GM12878 (cell line): ENCODE results near the gene WNK1. TPM values are rescaled to one million over a fixed set of nuclear protein-coding genes. Genes with fewer than 3 reads are reported as not detected.

ENCODE experiments used
- ATAC-seq: fragments of 200-7000 bp; cut with Tn5 transposase; 3 replicates; pipeline ENCODE4 v1.9.1; 2020; ENCODE audit warnings: mild to moderate bottlenecking, moderate library complexity
- BruUV-seq: library from RNA; stranded (reverse); fragments of 400-500 nt; replicated peaks from 2 replicates; lab custom pipeline; 2021; lab: Mats Ljungman, UMichigan
- CTCF ChIA-PET: fragments of 300-600 bp; sonication (Branson Sonifier 250); formaldehyde crosslinking; extraction: SDS; loops from one replicate; lab custom pipeline; 2021; ENCODE audit warnings: inconsistent platforms; lab: Yijun Ruan, JAX
- POLR2A ChIA-PET: fragments of 350-600 bp; formaldehyde crosslinking; extraction: SDS; loops from one replicate; lab custom pipeline; 2021; ENCODE audit warnings: inconsistent platforms; lab: Charles Lee
- RAD21 ChIA-PET: fragments of 300-600 bp; sonication (Branson Sonifier 250); formaldehyde crosslinking; loops from one replicate; lab custom pipeline; 2023; ENCODE audit warnings: antibody characterized with exemption; ENCODE audit not compliant: unreplicated experiment; lab: Charles Lee
- SMC1A ChIA-PET: fragments of 300-600 bp; sonication (Branson Sonifier 250); formaldehyde crosslinking; loops from one replicate; lab custom pipeline; 2023; ENCODE audit not compliant: unreplicated experiment, uncharacterized antibody; lab: Charles Lee
- DNase-seq: peaks from one replicate; pipeline ENCODE4 v3.0.0-alpha.2; 2011; ENCODE audit warnings: low read depth, low spot score
- FAIRE-seq: peaks from 3 replicates; lab custom pipeline; 2011; peaks lifted over from hg19 to GRCh38; lab: Jason Lieb, UNC
- H2AFZ ChIP-seq: 2 replicates; pipeline ENCODE4 v1.6.0; 2011; ENCODE audit warnings: low read depth, low read length, control low read depth; ENCODE audit not compliant: control insufficient read depth
- H3K27ac ChIP-seq: 2 replicates; pipeline ENCODE4 v1.5.1; 2011; ENCODE audit warnings: control low read depth; ENCODE audit not compliant: control insufficient read depth, insufficient read depth
- H3K27me3 ChIP-seq, 2 experiments: replicated peaks in 1 of 2; 2 replicates each; pipeline versions ENCODE4 v1.6.0 to v1.6.1; 2011; ENCODE audit warnings: low read length in 1 of 2; ENCODE audit not compliant: control insufficient read depth in 2 of 2, insufficient read depth in 2 of 2
- H3K36me3 ChIP-seq, 2 experiments: 2 replicates each; pipeline ENCODE4 v1.5.1; 2011; ENCODE audit warnings: low read length in 1 of 2; ENCODE audit not compliant: control insufficient read depth in 2 of 2, insufficient read depth in 2 of 2
- H3K4me1 ChIP-seq: 2 replicates; pipeline ENCODE4 v1.6.1; 2011; ENCODE audit warnings: mild to moderate bottlenecking, low read length, moderate library complexity, mixed read lengths; ENCODE audit not compliant: control insufficient read depth, insufficient read depth
- H3K4me2 ChIP-seq: 2 replicates; pipeline ENCODE4 v1.6.0; 2011; ENCODE audit warnings: control low read depth; ENCODE audit not compliant: control insufficient read depth, insufficient read depth
- H3K4me3 ChIP-seq: fragments of 200-600 bp; sonication (generic); 2 replicates; pipeline ENCODE4 v1.5.1; 2016
- H3K79me2 ChIP-seq: 2 replicates; pipeline ENCODE4 v1.6.0; 2011; ENCODE audit warnings: low read length; ENCODE audit not compliant: control insufficient read depth, insufficient read depth
- H3K9ac ChIP-seq: 2 replicates; pipeline ENCODE4 v1.8.0; 2011; ENCODE audit warnings: low read length, control low read depth, mixed read lengths; ENCODE audit not compliant: control insufficient read depth, insufficient read depth
- H3K9me3 ChIP-seq: replicated peaks from 3 replicates; pipeline ENCODE4 v1.5.1; 2011; ENCODE audit warnings: mild to moderate bottlenecking, low read length; ENCODE audit not compliant: control insufficient read depth, insufficient read depth
- H4K20me1 ChIP-seq: 2 replicates; pipeline ENCODE4 v1.6.0; 2011; ENCODE audit not compliant: control insufficient read depth, insufficient read depth
- BACH1 ChIP-seq: fragments of 450-650 bp; IDR thresholded peaks from 2 replicates; pipeline ENCODE4 v1.6.1; 2017; ENCODE audit warnings: mild to moderate bottlenecking, borderline replicate concordance
- BRCA1 ChIP-seq: IDR thresholded peaks from 2 replicates; pipeline ENCODE4 v1.6.1; 2011; ENCODE audit warnings: low read depth, low read length, improper control_type of control experiment
- CBX5 ChIP-seq: sonication (generic); IDR thresholded peaks from 2 replicates; pipeline ENCODE4 v1.6.1; 2016; ENCODE audit warnings: low read depth, moderate library complexity, mild to moderate bottlenecking, inconsistent platforms
- CREM ChIP-seq: IDR thresholded peaks from 2 replicates; pipeline ENCODE4 v1.6.1; 2014; ENCODE audit warnings: antibody characterized with exemption, low read depth
- EED ChIP-seq: sonication (generic); IDR thresholded peaks from 2 replicates; pipeline ENCODE4 v1.6.1; 2016; ENCODE audit warnings: antibody characterized with exemption, low read depth
- ESRRA ChIP-seq: IDR thresholded peaks from 2 replicates; pipeline ENCODE4 v1.6.1; 2012; ENCODE audit warnings: mild to moderate bottlenecking, low read length, improper control_type of control experiment
- FOXK2 ChIP-seq: fragments of 450-650 bp; IDR thresholded peaks from 2 replicates; pipeline ENCODE4 v1.6.1; 2017; ENCODE audit warnings: mild to moderate bottlenecking, moderate library complexity
- HDGF ChIP-seq: fragments of 450-650 bp; IDR thresholded peaks from 2 replicates; pipeline ENCODE4 v1.6.1; 2016; ENCODE audit warnings: antibody characterized with exemption
- HSF1 ChIP-seq: fragments of 150-350 bp; IDR thresholded peaks from 2 replicates; pipeline ENCODE4 v1.6.1; 2014; ENCODE audit warnings: mild to moderate bottlenecking, low read depth, low read length
- IRF4 ChIP-seq: IDR thresholded peaks from 2 replicates; pipeline ENCODE4 v1.6.1; 2011; ENCODE audit warnings: low read depth, low read length
- MTA3 ChIP-seq: IDR thresholded peaks from 2 replicates; pipeline ENCODE4 v1.6.1; 2012; ENCODE audit warnings: low read length, inconsistent platforms, borderline replicate concordance
- NFYA ChIP-seq: IDR thresholded peaks from 2 replicates; pipeline ENCODE4 v1.6.1; 2011; ENCODE audit warnings: low read depth, mild to moderate bottlenecking, low read length, improper control_type of control experiment, borderline replicate concordance
- SIX5 ChIP-seq: IDR thresholded peaks from 2 replicates; pipeline ENCODE4 v1.6.1; 2011; ENCODE audit warnings: mild to moderate bottlenecking, low read depth, low read length, moderate library complexity; ENCODE audit not compliant: severe bottlenecking
- TARDBP ChIP-seq: IDR thresholded peaks from 2 replicates; pipeline ENCODE4 v1.6.1; 2016; ENCODE audit warnings: borderline replicate concordance
- ZBTB11 ChIP-seq: fragments of 450-650 bp; formaldehyde crosslinking; IDR thresholded peaks from 2 replicates; pipeline ENCODE4 v1.5.0; 2022; ENCODE audit warnings: mild to moderate bottlenecking, missing genetic modification characterization
- ZNF274 ChIP-seq: IDR thresholded peaks from one replicate; pipeline ENCODE4 v1.8.0; 2011; ENCODE audit not compliant: insufficient read length, insufficient read depth
- WGBS: methylation state at CpG from one replicate; pipeline ENCODE4 v1.1.6; 2016; ENCODE audit warnings: low lambda C conversion rate; ENCODE audit not compliant: insufficient replicate concordance, insufficient coverage; ENCODE audit errors: missing lambda C conversion rate; 5-methylcytosine and 5-hydroxymethylcytosine counted together
- in situ Hi-C: fragments of 300-500 bp; cut with MboI; formaldehyde crosslinking; loops from 9 replicates; pipeline ENCODE4 v1.14.3; 2018; ENCODE audit warnings: mixed read lengths
- intact Hi-C: fragments of 100-400 bp; cut with micrococcal nuclease; formaldehyde crosslinking; loops from one replicate; pipeline ENCODE4 v1.14.2; 2022; ENCODE audit not compliant: unreplicated experiment
- polyA plus RNA-seq, 11 experiments: library from polyadenylated mRNA; depleted of rRNA in 4 of 11; unstranded in 6 of 11; stranded (reverse) in 5 of 11; fragments of >200 nt; fragmentation: Nextera tagmentation in 4 of 11; fragmentation: Illumina TruSeq in 1 of 11; extraction: Ambion mirVana in 4 of 11; extraction: Trizol in 1 of 11; gene quantifications; 1 replicate in 1 of 11; 2 replicates in 10 of 11; pipeline versions ENCODE4 v1.2.1 to v1.2.3, GENCODE V29; 2011 to 2016; ENCODE audit warnings: inconsistent platforms in 2 of 11, missing spikeins in 2 of 11, low read depth in 1 of 11
- total RNA-seq, 4 experiments: library from RNA; depleted of rRNA in 3 of 4; stranded (reverse); fragments of >200 nt in 3 of 4; fragmentation: Illumina TruSeq in 1 of 4; extraction: Trizol in 1 of 4; gene quantifications; 2 replicates each; pipeline versions ENCODE4 v1.2.1 to v1.2.3, GENCODE V29; 2013 to 2021
- TF ChIP-seq, protein P1 (sequence below): fragments of 150-350 bp; IDR thresholded peaks from 2 replicates; pipeline ENCODE4 v1.6.1; 2016; ENCODE audit warnings: low read depth, low read length

The WNK1 gene
- total and polyA plus RNA-seq, 10 of the 15 experiments (the other 5 are each of a cell fraction or from before 2014, with no cell fraction given) = 9.6 to 151 (median 86.6) TPM

GRCh38 chr12:807041-807735 is 54.8 kb downstream of the WNK1 start:
- FAIRE-seq = no peak
- in situ Hi-C loops = no loop called here
- Histone ChIP-seq H3K4me3 (peak overlapping the region; percentile 29; the same call in 1 of the 2 replicates), H3K9ac (no peak overlapping the region), H3K27me3 (no peaks in the 10 kb centered on the region), H3K4me1 (peaks cover 71% of the 10 kb centered on the region), H3K36me3 (no peaks in the 10 kb centered on the region), H3K79me2 (peaks cover 97% of the 10 kb centered on the region), H4K20me1 (no peaks in the 10 kb centered on the region), H3K4me2 (peak overlapping the region; percentile 66), H3K27ac (peak overlapping the region; percentile 47), H2AFZ (no peak overlapping the region), H3K9me3 (no peaks in the 10 kb centered on the region)
- ChIA-PET RAD21 (interaction anchor here (0.7 to 2.3 kb wide), 10 partner anchors 8 to 231 kb away, joined by 3 to 13 read pairs (median 4); partner anchors contain the start of gene WNK1), POLR2A (interaction anchor here (0.6 to 1.8 kb wide), 7 partner anchors 24 to 197 kb away, joined by 3 to 7 read pairs (median 4); no protein-coding TSS in a partner anchor), SMC1A (interaction anchor here (0.7 to 3.6 kb wide), 9 partner anchors 9 to 358 kb away, joined by 3 to 27 read pairs (median 4); no protein-coding TSS in a partner anchor), CTCF (interaction anchor here (1.0 to 1.2 kb wide), 2 partner anchors 9 to 57 kb away, joined by 3 to 4 read pairs; no protein-coding TSS in a partner anchor)
- BruUV-seq = no TSS peak
- ATAC-seq = peak; percentile 57
- peak; percentile 59 for DNase-seq
- 46% methylated on average over 2 of the region's 2 CpGs for WGBS
- intact Hi-C loops = no loop called here
- TF ChIP-seq NFYA (no peak), SIX5 (no peak), HSF1 (no peak), HDGF (no peak), IRF4 (no peak), TARDBP (no peak), ZBTB11 (no peak), CBX5 (no peak), ZNF274 (no peak), BRCA1 (no peak), CREM (no peak), MTA3 (0 out of 2 replicates have a peak, but pooled peaks have one; percentile 39), FOXK2 (no peak), EED (peak; percentile 62), BACH1 (no peak), ESRRA (no peak)
- TF ChIP-seq, protein P1, sequence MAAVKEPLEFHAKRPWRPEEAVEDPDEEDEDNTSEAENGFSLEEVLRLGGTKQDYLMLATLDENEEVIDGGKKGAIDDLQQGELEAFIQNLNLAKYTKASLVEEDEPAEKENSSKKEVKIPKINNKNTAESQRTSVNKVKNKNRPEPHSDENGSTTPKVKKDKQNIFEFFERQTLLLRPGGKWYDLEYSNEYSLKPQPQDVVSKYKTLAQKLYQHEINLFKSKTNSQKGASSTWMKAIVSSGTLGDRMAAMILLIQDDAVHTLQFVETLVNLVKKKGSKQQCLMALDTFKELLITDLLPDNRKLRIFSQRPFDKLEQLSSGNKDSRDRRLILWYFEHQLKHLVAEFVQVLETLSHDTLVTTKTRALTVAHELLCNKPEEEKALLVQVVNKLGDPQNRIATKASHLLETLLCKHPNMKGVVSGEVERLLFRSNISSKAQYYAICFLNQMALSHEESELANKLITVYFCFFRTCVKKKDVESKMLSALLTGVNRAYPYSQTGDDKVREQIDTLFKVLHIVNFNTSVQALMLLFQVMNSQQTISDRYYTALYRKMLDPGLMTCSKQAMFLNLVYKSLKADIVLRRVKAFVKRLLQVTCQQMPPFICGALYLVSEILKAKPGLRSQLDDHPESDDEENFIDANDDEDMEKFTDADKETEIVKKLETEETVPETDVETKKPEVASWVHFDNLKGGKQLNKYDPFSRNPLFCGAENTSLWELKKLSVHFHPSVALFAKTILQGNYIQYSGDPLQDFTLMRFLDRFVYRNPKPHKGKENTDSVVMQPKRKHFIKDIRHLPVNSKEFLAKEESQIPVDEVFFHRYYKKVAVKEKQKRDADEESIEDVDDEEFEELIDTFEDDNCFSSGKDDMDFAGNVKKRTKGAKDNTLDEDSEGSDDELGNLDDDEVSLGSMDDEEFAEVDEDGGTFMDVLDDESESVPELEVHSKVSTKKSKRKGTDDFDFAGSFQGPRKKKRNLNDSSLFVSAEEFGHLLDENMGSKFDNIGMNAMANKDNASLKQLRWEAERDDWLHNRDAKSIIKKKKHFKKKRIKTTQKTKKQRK = no peak
